Astrocyte (in vitro differentiated cells and primary cell): ENCODE results near the gene DHX36. TPM values are rescaled to one million over a fixed set of nuclear protein-coding genes. Genes with fewer than 3 reads are reported as not detected.

Experiments used
- DNase-seq: peaks from one replicate; pipeline ENCODE4 v3.0.0-alpha.2; 2010; ENCODE audit warnings: low read depth
- FAIRE-seq: peaks from 2 replicates; lab custom pipeline; 2011; peaks lifted over from hg19 to GRCh38; lab: Jason Lieb, UNC
- H2AFZ ChIP-seq: 2 replicates; pipeline ENCODE4 v1.6.0; 2012; ENCODE audit warnings: low read depth, low read length, inconsistent platforms
- H3K27ac ChIP-seq: 2 replicates; pipeline ENCODE4 v1.5.1; 2011; ENCODE audit warnings: low read depth, low read length, inconsistent platforms
- H3K27me3 ChIP-seq: 2 replicates; pipeline ENCODE4 v1.6.0; 2011; ENCODE audit warnings: low read length, inconsistent platforms; ENCODE audit not compliant: insufficient read depth
- H3K36me3 ChIP-seq: 2 replicates; pipeline ENCODE4 v1.5.1; 2011; ENCODE audit warnings: low read length, inconsistent platforms; ENCODE audit not compliant: insufficient read depth
- H3K4me1 ChIP-seq: 2 replicates; pipeline ENCODE4 v1.5.1; 2011; ENCODE audit warnings: low read length, inconsistent platforms; ENCODE audit not compliant: insufficient read depth
- H3K4me2 ChIP-seq: 2 replicates; pipeline ENCODE4 v1.6.0; 2012; ENCODE audit warnings: low read length, inconsistent platforms
- H3K4me3 ChIP-seq: 2 replicates; pipeline ENCODE4 v1.5.1; 2011; ENCODE audit warnings: low read depth, mild to moderate bottlenecking, low read length, inconsistent platforms; ENCODE audit not compliant: insufficient read depth
- H3K79me2 ChIP-seq: 2 replicates; pipeline ENCODE4 v1.6.0; 2012; ENCODE audit warnings: mild to moderate bottlenecking, low read length, inconsistent platforms; ENCODE audit not compliant: insufficient read depth
- H3K9ac ChIP-seq: 2 replicates; pipeline ENCODE4 v1.6.0; 2012; ENCODE audit warnings: mild to moderate bottlenecking, low read length, inconsistent platforms
- H3K9me3 ChIP-seq: 2 replicates; pipeline ENCODE4 v1.5.1; 2012; ENCODE audit warnings: low read depth, mild to moderate bottlenecking, low read length, inconsistent platforms; ENCODE audit not compliant: insufficient read depth
- H4K20me1 ChIP-seq: 2 replicates; pipeline ENCODE4 v1.6.0; 2012; ENCODE audit warnings: low read length, inconsistent platforms; ENCODE audit not compliant: insufficient read depth
- H3K27ac Mint-ChIP-seq: one replicate; pipeline ENCODE4 v1.8.0; 2021; ENCODE audit warnings: mild to moderate bottlenecking, mixed read lengths; ENCODE audit not compliant: unreplicated experiment
- H3K27me3 Mint-ChIP-seq: one replicate; pipeline ENCODE4 v1.8.0; 2021; ENCODE audit warnings: low read depth, mixed read lengths; ENCODE audit not compliant: unreplicated experiment
- H3K36me3 Mint-ChIP-seq: one replicate; pipeline ENCODE4 v1.8.0; 2021; ENCODE audit warnings: low read depth, mixed read lengths; ENCODE audit not compliant: unreplicated experiment
- H3K4me1 Mint-ChIP-seq: one replicate; pipeline ENCODE4 v1.8.0; 2021; ENCODE audit warnings: low read depth, mixed read lengths; ENCODE audit not compliant: unreplicated experiment
- H3K4me3 Mint-ChIP-seq: one replicate; pipeline ENCODE4 v1.8.0; 2021; ENCODE audit warnings: mild to moderate bottlenecking, moderate library complexity, mixed read lengths; ENCODE audit not compliant: unreplicated experiment
- H3K9me3 Mint-ChIP-seq: one replicate; pipeline ENCODE4 v1.8.0; 2021; ENCODE audit warnings: mild to moderate bottlenecking, mixed read lengths; ENCODE audit not compliant: unreplicated experiment
- EZH2 ChIP-seq: IDR thresholded peaks from 2 replicates; pipeline ENCODE4 v1.6.1; 2012; ENCODE audit warnings: mild to moderate bottlenecking, low read length, inconsistent platforms; ENCODE audit not compliant: insufficient read depth
- total RNA-seq: library from RNA; stranded (reverse); gene quantifications from 2 replicates; pipeline ENCODE4 v1.2.1, GENCODE V29; 2021
- TF ChIP-seq, protein P1 (sequence below): IDR thresholded peaks from 2 replicates; pipeline ENCODE4 v1.5.1; 2011; ENCODE audit warnings: low read depth, mild to moderate bottlenecking, inconsistent platforms, low read length, moderate library complexity; ENCODE audit not compliant: insufficient read depth

The DHX36 gene
- total RNA-seq, 1 donor from 2014 or later = 68.9 TPM

DNA sequence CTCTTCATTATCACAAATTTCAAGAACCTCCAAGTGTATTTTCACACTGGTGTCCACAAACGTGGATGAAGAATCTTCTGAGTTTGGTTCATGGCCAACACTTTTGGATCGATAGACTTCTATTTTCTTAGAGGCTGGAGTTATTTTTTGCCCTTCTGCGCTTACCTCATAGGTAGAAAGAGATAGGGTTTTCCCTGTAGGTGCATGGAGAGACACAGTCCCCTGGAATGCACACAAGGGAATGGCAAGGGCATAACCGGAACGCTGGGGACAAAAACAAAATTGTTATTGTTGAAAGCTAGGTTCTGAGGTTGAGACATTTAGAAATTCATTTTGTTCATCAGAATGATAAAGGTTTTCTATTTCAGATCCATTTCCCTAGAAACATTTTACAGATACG lies 13.7 kb upstream of the DHX36 start:
- no peaks in the 10 kb centered on the region for H3K9me3 ChIP-seq
- no peaks in the 10 kb centered on the region for H4K20me1 ChIP-seq
- H3K4me1 ChIP-seq = no peaks in the 10 kb centered on the region
- no peak overlapping the region for H2AFZ ChIP-seq
- no peak overlapping the region for H3K4me3 ChIP-seq
- no peaks in the 10 kb centered on the region for H3K27me3 ChIP-seq
- H3K79me2 ChIP-seq = no peaks in the 10 kb centered on the region
- no peak overlapping the region for H3K4me3 Mint-ChIP-seq
- no peak overlapping the region for H3K27ac Mint-ChIP-seq
- FAIRE-seq = no peak
- no peaks in the 10 kb centered on the region for H3K36me3 Mint-ChIP-seq
- H3K4me1 Mint-ChIP-seq = no peaks in the 10 kb centered on the region
- no peak overlapping the region for H3K4me2 ChIP-seq
- no peak for DNase-seq
- H3K9me3 Mint-ChIP-seq = no peaks in the 10 kb centered on the region
- H3K27me3 Mint-ChIP-seq = no peaks in the 10 kb centered on the region
- no peak overlapping the region for H3K9ac ChIP-seq
- TF ChIP-seq, protein P1, sequence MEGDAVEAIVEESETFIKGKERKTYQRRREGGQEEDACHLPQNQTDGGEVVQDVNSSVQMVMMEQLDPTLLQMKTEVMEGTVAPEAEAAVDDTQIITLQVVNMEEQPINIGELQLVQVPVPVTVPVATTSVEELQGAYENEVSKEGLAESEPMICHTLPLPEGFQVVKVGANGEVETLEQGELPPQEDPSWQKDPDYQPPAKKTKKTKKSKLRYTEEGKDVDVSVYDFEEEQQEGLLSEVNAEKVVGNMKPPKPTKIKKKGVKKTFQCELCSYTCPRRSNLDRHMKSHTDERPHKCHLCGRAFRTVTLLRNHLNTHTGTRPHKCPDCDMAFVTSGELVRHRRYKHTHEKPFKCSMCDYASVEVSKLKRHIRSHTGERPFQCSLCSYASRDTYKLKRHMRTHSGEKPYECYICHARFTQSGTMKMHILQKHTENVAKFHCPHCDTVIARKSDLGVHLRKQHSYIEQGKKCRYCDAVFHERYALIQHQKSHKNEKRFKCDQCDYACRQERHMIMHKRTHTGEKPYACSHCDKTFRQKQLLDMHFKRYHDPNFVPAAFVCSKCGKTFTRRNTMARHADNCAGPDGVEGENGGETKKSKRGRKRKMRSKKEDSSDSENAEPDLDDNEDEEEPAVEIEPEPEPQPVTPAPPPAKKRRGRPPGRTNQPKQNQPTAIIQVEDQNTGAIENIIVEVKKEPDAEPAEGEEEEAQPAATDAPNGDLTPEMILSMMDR = no peak
- no peak for TF ChIP-seq EZH2
- no peaks in the 10 kb centered on the region for H3K36me3 ChIP-seq
- H3K27ac ChIP-seq = no peak overlapping the region

DNA sequence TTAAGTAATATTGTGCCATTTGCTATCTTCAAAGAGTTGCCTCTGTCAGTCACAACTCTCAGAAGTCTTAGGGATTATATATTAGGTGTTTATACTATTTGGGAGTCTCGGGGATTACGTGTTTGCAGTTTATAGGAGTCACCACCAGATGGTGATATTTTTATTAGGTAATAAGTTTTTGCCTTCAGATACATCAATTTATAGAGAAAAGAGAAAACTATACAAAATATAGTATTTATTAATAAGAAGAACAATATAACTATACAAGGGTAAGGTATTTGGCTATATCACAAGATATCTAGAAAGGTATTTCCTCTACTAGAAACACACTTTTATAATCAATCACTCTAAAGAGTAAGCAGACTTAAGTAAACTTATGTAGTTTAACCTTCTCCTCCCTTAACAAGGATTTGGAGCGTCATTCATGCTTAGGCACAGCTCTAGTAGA lies 10.7 kb upstream of the DHX36 start:
- FAIRE-seq = no peak

GRCh38 chr3:154327871-154328270 lies 3.6 kb upstream of the DHX36 start:
- Histone ChIP-seq H4K20me1 (peaks cover 1% of the 10 kb centered on the region), H3K4me2 (no peak overlapping the region), H3K9ac (no peak overlapping the region), H3K4me3 (no peak overlapping the region), H3K9me3 (no peaks in the 10 kb centered on the region), H3K4me1 (no peaks in the 10 kb centered on the region), H2AFZ (no peak overlapping the region), H3K79me2 (peaks cover 12% of the 10 kb centered on the region), H3K36me3 (no peaks in the 10 kb centered on the region), H3K27me3 (no peaks in the 10 kb centered on the region), H3K27ac (no peak overlapping the region)
- Mint-ChIP-seq H3K4me3 (no peak overlapping the region), H3K27me3 (no peaks in the 10 kb centered on the region), H3K27ac (no peak overlapping the region), H3K36me3 (no peaks in the 10 kb centered on the region), H3K9me3 (no peaks in the 10 kb centered on the region), H3K4me1 (no peaks in the 10 kb centered on the region)
- no peak for TF ChIP-seq EZH2
- TF ChIP-seq, protein P1 = no peak
- FAIRE-seq (no peak), DNase-seq (no peak)

More for the DNA sequence above, 10.7 kb upstream of the DHX36 start:
- Histone ChIP-seq H3K4me1 (no peaks in the 10 kb centered on the region), H3K4me2 (no peak overlapping the region), H2AFZ (no peak overlapping the region), H3K9ac (no peak overlapping the region), H4K20me1 (no peaks in the 10 kb centered on the region), H3K36me3 (no peaks in the 10 kb centered on the region), H3K79me2 (no peaks in the 10 kb centered on the region), H3K27ac (no peak overlapping the region), H3K4me3 (no peak overlapping the region), H3K9me3 (no peaks in the 10 kb centered on the region), H3K27me3 (no peaks in the 10 kb centered on the region)
- Mint-ChIP-seq H3K4me1 (no peaks in the 10 kb centered on the region), H3K27ac (no peak overlapping the region), H3K4me3 (no peak overlapping the region), H3K9me3 (no peaks in the 10 kb centered on the region), H3K36me3 (no peaks in the 10 kb centered on the region), H3K27me3 (no peaks in the 10 kb centered on the region)
- no peak for TF ChIP-seq EZH2
- TF ChIP-seq, protein P1 = peak; percentile 51
- DNase-seq = peak; percentile 23
